GM18499 (cell line): ENCODE results near the gene LYPD6B.

Source experiments
- ATAC-seq: cut with Tn5 transposase; IDR thresholded peaks from one replicate; pipeline ENCODE4 v1.9.1; 2021; ENCODE audit warnings: moderate number of reproducible peaks; ENCODE audit not compliant: insufficient read depth, unreplicated experiment

Gene LYPD6B

GRCh38 chr2:149148194-149149006 is 109.9 kb downstream of the LYPD6B start:
- ATAC-seq = no peak

GRCh38 chr2:149149007-149149297 is 110.5 kb downstream of the LYPD6B start:
- ATAC-seq = no peak

- ATAC-seq = no peak
Measured at GRCh38 chr2:149152469-149152953, 114.0 kb downstream of the LYPD6B start.

- ATAC-seq = no peak
Measured at GRCh38 chr2:149155196-149155969, 116.9 kb downstream of the LYPD6B start.

GRCh38 chr2:149155988-149156387 is 117.5 kb downstream of the LYPD6B start:
- ATAC-seq = no peak

- no peak for ATAC-seq
Measured at GRCh38 chr2:149156971-149157740, 118.7 kb downstream of the LYPD6B start.

- no peak for ATAC-seq
Measured at GRCh38 chr2:149158957-149159356, 120.5 kb downstream of the LYPD6B start.

- no peak for ATAC-seq
Measured at GRCh38 chr2:149160195-149160594, 121.7 kb downstream of the LYPD6B start.

GRCh38 chr2:149160701-149161217 is 122.3 kb downstream of the LYPD6B start:
- ATAC-seq = peak; percentile 98

- ATAC-seq = no peak
Measured at GRCh38 chr2:149161481-149162225, 123.2 kb downstream of the LYPD6B start.

GRCh38 chr2:149164296-149164695 is 125.8 kb downstream of the LYPD6B start:
- no peak for ATAC-seq

- ATAC-seq = no peak
Measured at GRCh38 chr2:149164827-149165226, 126.3 kb downstream of the LYPD6B start.

GRCh38 chr2:149167001-149167780 is 128.7 kb downstream of the LYPD6B start:
- peak; percentile 46 for ATAC-seq

GRCh38 chr2:149167941-149168340 is 129.4 kb downstream of the LYPD6B start:
- ATAC-seq = no peak

GRCh38 chr2:149169656-149170055 is 131.2 kb downstream of the LYPD6B start:
- ATAC-seq = no peak

GRCh38 chr2:149170156-149170555 is 131.7 kb downstream of the LYPD6B start:
- no peak for ATAC-seq

- ATAC-seq = no peak
Measured at GRCh38 chr2:149170911-149171310, 132.4 kb downstream of the LYPD6B start.

- no peak for ATAC-seq
Measured at GRCh38 chr2:149173220-149173619, 134.7 kb downstream of the LYPD6B start.

- no peak for ATAC-seq
Measured at GRCh38 chr2:149175956-149176355, 137.5 kb downstream of the LYPD6B start.
